Hematopoietic multipotent progenitor cell (in vitro differentiated cells): Measurements from ENCODE around the gene RIMBP2. TPM values are rescaled to one million over a fixed set of nuclear protein-coding genes. Genes with fewer than 3 reads are reported as not detected.
"Not testable (repeated sequence)": the region's sequence is repeated elsewhere in the genome, so short reads cannot be mapped to it uniquely, and the experiment has no call there.

Source experiments
- DNase-seq, 3 donors: peaks; one replicate each; pipeline ENCODE4 v3.0.0-alpha.2; 2011 to 2015; ENCODE audit warnings: low read depth in 2 of 3, low spot score in 2 of 3
- total RNA-seq: library from RNA; depleted of rRNA; stranded (reverse); fragments of >200 nt; gene quantifications from one replicate; pipeline ENCODE4 v1.2.3, GENCODE V29; 2012

Gene RIMBP2, protein sequence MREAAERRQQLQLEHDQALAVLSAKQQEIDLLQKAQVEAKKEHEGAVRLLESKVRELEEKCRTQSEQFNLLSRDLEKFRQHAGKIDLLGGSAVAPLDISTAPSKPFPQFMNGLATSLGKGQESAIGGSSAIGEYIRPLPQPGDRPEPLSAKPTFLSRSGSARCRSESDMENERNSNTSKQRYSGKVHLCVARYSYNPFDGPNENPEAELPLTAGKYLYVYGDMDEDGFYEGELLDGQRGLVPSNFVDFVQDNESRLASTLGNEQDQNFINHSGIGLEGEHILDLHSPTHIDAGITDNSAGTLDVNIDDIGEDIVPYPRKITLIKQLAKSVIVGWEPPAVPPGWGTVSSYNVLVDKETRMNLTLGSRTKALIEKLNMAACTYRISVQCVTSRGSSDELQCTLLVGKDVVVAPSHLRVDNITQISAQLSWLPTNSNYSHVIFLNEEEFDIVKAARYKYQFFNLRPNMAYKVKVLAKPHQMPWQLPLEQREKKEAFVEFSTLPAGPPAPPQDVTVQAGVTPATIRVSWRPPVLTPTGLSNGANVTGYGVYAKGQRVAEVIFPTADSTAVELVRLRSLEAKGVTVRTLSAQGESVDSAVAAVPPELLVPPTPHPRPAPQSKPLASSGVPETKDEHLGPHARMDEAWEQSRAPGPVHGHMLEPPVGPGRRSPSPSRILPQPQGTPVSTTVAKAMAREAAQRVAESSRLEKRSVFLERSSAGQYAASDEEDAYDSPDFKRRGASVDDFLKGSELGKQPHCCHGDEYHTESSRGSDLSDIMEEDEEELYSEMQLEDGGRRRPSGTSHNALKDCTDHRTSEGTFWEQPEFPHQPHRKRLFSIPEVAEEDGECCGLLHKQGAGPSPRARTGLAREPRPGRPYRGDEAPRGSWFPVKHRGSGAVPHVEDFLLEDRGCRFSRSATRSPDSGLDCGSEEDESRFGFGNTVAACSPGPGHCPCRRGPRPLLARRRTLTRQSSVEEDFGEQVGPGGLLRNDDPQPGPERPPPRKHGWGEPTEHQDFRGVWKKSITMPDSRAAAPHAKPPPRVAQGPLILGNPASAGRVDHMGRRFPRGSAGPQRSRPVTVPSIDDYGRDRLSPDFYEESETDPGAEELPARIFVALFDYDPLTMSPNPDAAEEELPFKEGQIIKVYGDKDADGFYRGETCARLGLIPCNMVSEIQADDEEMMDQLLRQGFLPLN (N-terminal part only)
- total RNA-seq = 0.27 TPM

DNA sequence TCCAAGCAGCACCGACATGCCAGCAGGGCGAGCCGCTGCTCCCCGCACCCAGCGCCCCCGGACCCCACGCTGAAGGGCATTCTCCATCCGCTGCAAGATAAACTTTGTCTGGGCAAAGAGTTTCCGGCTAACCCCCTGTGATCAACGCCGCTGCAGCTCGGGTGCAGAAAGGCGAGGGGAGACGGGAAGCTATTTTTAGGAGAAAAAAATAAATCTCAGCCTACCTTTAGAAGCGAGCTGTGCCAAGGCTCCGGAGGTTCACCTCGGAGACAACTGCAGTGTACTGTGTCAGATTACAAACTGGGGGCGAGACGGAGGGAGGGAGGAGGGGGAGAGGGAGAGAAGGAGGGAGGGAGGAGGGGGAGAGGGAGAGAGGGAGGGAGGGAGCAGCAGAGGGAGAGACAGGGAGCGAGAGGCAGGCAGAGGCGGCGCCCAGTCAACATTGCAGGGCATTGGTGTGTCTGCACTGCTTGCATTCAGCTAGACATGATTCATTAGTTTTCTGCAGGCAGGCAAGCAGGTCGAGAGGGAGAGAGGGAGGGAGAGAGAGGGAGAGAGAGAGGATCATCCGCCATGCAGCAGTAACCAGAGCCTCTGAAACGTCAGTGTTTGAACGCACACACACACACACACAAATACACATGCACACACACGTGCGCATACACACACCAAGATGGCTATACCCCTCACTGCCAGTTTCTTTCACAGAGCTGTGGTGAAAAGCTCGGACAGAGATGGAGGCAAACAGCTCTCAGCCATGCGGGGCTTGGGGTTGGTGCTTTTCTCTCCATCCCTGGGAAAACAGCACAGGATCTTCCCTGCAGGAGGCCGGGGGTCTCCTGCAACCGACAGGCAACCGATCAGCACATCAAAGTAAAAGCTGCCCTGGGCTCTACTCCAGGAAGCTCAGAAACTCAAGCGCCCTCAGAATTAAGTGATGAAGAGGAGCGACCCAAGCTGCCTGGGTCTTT, at the start of gene RIMBP2:
Gene RIMBP2 (minus strand): TSS at position 302 of the 971 bp plus-strand sequence. CDS start 237,286 bp downstream, outside the sequence.
- DNase-seq = peak in 2 of 3 donors; percentile 19 to 47

DNA sequence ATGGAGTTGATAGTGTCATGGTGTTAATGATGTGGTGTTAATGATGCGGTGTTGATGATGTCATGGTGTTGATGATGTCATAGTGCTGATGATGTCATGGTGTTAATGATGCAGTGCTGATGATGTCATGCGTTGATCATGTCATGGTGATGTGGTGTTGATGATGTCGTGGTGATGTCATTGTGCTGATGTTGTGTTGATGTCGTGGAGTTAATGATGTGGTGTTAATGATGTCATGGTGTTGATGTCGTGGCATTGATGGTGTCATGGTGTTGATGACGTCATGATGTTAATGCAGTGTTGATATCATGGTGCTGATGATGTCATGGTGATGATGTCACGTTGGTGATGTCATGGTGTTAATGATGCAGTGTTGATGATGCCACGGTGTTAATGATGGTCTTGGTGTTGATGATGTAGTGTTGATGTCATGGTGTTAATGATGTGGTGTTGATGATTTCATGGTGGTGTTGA, 49.1 kb upstream of the RIMBP2 start:
- DNase-seq = peak in 2 of 3 donors; percentile 35 to 64

DNA sequence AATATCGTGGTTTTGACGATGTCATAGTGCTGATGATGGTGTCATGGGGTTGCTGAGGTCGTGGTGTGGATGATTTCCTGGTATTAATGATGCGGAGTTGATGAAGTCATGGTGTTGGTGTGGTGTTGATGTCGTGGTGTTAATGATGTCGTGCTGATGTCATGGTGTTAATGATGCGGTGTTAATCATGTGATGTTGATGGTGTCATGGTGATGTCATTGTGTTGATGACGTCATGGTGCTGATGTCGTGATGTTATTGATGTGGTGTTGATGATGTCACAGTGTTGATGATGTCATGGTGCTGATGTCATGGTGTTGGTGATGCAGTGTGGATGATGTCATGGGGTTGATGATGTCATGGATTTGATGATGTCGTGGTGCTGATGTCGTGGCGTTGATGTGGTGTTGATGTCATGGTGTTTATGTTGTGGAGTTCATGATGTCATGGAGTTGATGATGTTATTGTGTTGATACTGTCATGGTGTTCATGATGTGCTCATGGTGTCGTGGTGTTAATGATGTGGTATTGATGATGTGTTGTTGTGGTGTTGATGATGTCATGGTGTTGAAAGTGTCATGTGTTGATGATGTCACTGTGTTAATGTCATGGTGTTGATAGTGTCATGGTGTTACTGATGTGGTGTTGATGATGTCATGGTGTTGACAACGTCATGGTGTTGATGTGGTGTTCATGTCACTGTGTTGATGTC, 48.5 kb upstream of the RIMBP2 start:
- DNase-seq = peak in 2 of 3 donors; percentile 50 to 83

DNA sequence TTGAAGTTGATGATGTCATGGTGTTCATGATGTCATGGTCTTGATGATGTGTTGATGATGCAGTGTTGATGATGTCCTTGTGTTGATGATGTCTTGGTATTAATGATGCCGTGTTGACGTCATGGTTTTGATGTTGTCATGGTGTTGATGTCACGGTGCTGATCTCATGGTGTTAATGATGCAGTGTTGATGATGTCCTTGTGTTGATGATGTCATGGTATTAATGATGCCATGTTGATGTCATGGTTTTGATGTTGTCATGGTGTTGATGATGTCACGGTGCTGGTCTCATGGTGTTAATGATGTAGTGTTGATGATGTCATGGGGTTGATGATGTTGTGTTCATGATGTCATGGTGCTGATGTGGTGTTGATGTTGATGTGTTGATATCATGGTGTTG, 48.0 kb upstream of the RIMBP2 start:
- peak in 2 of 3 donors; percentile 39 to 71 for DNase-seq

DNA sequence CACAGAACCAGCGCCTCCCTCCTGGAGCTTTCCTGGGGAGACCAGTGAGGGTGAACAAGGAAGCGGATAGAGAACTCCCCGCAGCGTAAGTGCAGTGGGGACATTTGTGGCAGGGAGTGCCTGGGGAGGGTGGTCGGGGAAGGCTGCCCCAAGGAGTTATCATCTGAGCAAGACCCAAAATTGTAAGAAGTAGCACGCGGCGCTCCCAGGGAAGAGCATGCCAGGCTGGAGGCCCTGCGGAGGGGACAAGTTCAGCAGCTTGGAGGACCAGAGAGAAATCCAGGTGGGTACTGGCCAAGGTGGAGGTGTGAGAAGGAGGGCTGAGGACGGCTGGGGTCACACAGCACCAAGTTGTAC, 46.2 kb upstream of the RIMBP2 start:
- no peak for DNase-seq

DNA sequence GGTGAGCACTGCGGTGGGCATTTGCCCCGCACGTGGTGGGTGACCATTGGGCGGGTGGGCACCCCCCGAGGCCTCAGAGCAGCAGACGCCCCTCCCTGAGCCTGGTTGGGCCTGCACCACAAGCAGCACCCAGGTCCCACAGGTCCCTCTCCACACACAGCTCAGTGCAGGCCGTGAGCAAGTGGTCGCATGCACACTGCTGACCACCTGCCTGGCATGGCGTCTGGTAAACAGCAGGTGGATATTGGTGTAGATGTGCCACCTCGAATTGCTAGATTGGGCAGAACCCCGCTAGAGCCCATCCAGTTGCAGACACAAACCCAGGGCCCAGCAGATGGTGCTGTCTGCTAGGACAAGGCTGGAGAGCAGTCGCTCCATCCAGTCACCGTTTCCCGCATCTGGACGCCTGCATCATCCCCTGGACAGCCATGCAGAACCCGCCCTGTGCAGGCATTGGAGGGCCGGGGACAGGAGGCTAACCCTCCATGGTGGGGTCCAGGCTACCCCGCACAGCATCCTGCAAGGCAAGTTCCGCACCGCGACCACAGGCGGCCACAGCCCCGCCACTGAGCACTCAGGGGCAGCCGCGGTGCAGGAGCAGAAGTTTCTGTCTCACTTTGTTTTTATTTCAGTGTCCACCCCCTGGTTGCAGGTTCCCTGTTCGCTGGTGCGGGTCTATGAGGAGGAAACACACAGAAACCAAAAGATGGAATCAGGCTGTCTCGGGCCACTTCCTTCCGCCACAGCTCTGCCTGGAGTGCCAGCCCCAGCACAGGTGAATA, 45.6 kb upstream of the RIMBP2 start:
- peak in 2 of 3 donors; percentile 48 to 71 for DNase-seq

DNA sequence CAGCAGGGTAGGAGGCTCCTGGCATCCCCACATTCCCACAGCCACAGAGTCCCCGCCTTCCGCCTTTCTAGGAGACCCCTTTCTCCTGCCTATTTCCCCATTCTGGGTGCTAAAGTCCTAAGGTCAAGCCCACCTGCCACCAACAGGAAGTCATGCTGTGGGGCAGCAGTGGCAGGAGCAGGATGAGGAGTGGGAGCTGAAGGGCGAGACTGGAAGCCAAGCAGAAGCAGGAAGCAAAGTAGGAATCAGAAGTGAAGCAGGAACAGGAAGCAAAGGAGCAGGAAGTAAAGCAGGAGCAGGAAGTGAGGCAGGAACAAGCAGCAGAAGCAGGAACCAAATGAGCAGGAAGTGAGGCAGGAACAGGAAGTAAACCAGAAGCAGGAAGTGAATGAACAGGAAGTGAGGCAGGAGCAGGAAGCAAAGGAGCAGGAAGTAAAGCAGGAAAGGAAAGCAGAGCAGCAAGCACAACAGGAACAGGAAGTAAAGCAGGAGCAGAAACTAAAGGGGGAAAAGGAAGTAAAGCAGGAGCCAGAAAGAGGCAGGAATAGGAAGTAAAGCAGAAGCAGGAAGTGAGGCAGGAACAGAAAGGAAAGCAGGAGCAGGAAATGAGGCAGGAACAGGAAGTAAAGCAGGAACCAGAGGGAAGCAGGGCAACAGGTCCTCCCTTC, 38.3 kb upstream of the RIMBP2 start:
- no peak for DNase-seq

DNA sequence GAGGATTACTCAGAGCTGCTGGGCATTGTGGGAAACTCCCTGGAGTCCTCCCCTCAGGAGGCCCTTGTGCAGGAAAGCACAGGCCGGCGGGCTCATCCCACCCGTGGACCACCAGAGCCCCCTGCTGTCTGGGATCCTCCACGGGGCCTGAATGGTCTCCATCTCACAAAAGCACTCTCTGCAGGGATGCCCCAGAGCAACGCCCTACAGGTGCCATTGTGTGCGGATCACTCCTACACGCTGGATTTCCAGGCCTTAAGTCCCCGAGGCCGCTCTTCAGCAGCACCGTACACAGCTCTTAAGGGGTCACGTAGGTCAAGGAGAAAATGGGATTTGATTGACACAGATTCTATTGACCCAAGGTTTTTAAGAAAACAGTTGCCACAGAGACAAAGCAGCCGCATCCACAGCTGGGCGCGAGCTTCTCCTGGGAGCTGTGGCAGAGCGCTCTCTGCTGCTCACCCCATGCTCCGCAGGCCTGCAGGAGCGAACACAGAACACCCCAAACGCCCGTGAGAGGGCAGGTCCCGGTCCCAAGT, 36.7 kb upstream of the RIMBP2 start:
- no peak for DNase-seq

DNA sequence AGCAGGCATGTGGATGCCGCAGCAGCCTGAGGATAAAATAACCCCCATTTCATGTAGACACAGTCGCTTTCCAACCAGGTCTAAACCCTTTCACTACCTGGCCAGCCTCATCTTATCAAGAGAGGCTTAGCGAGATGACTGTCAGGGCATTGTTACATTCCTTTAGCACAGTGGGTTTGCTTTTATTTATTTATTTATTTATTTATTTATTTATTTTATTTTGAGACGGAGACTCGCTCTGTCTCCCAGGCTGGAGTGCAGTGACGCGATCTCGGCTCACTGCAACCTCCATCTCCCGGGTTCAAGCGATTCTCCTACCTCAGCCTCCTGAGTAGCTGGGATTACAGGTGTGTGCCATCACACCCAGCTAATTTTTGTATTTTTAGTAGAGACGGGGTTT, 35.9 kb upstream of the RIMBP2 start:
- DNase-seq = not testable (repeated sequence)

DNA sequence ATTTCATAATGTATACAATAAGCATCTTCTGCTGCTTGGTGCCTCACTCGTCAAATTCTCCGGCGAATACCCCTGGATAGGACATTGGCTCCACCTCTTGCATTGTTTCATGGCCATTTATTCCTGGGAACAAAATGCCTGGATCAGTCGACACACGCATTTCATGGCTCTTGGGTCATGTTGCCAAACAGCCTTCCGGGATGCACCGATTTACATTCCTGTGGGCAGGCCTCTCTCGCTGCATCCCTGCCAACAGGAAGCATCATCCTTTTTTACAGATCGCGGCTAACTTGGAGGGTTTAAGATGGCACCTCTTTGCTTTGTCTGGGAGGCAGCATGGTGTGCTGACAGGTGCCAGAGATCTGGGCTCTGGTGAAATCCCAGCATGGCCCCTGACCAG, 32.7 kb upstream of the RIMBP2 start:
- DNase-seq = no peak

DNA sequence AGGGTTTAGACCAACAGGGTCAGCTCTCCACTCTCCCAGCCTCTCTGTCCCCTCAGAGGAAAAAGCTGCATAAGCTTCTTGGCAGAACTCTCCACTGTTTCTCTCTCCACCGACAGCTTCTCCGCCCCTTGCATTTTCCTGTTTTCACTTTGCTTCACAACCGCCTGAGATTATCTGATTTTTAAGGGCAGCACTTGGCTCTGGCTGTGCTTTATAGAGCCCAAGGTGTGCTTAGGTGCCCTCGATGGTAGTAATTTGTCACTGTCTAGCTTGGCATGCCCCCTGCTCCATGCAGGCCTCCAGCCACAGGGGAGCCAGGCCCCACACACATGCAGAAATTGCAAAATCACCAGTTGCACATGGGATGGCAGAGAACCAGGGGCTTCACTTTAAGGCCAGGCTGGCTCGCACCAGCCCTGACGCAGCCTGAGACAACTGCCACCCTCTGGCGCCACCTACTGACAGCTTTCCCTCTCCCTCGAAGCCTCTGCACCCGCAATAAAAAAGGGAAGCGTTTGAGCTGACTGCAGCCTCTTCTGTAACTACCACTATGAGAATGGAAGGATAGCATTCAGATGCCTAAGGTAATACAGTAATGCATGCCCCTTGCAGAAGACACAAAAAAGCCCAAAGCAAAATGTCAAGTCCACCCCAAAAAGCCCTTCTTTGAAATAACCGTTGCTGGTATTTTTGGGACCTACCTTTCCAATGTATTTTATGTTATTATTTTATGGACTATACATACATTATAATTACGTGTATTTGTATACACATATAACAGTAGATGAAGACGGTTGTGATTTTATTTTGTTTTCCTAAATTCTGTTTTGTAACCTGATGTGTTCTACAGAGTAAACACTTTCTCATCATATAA, 32.0 kb upstream of the RIMBP2 start:
- peak in 2 of 3 donors; percentile 88 to 95 for DNase-seq

DNA sequence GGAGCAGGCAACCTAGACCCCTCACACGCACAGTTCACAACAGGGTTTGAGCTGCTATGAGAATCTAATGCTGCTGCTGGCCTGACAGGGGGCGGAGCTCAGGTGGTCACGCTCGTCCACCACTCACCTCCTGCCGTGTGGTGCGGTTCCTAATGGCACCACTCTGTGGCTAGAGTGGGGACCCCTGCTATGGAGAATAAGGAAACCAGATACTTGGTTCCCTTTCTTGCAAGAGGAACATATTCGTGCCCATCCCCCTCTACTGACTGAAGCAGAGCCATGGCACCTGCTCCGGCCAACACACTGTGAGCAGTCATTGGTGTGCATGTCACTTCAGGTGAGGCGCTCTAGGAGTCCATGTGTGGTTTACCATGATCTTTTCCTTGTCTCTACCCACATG, 30.4 kb upstream of the RIMBP2 start:
- DNase-seq = peak in 2 of 3 donors; percentile 41 to 69

DNA sequence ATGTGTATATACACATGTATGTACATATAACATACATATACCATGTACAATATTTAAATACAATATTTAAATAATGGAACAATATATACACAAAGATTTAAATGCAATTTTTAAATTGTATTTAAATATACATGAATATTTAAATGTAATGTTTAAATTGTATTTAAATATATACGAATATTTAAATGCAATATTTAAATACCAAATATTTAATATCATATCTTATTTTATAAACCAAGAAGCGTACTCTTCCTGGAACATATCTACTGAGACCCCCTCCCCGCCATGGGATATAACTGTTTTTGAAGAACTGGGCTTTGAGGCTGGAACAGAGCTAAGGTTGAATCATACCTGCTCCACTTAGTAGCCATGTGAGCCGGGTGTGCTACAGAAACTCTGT, 29.8 kb upstream of the RIMBP2 start:
- no peak for DNase-seq

DNA sequence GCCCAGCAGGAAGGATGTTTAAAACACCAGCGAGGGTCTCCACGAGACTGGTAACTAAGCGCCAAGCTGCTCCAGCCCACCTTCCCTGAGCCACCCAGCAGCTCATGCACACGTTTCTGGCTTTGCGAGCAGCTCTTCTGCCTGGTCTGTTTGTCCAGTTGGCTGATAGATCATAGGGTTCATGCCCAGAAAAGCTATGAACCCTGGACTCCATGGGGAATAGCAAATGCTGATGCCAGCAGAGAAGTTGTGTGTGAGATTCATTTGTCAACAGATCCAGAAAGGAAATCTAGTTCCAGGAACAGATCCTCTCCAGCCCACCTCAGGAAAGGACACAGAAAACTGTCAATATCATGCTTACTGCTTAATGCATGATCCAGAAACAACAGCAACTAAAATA, 28.2 kb upstream of the RIMBP2 start:
- no peak for DNase-seq

DNA sequence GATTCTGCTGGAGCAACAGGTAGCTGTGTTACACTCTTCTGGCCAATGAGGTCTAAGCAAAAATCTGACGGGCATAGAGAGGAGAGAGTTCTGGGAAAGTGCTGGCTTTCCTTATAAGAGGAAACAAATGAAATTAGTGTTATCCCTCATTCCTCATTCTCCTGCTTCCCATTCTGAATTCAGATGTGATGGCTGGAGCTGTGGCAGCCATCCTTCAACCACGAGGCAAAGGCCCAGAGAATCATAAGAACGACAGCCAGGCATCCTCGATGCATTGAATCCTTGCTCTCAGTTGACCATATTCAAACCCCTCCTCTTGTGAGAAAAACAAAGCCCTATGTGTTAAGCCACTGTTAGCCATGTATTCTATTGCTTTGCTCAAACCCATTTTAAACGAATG, 27.5 kb upstream of the RIMBP2 start:
- no peak for DNase-seq

DNA sequence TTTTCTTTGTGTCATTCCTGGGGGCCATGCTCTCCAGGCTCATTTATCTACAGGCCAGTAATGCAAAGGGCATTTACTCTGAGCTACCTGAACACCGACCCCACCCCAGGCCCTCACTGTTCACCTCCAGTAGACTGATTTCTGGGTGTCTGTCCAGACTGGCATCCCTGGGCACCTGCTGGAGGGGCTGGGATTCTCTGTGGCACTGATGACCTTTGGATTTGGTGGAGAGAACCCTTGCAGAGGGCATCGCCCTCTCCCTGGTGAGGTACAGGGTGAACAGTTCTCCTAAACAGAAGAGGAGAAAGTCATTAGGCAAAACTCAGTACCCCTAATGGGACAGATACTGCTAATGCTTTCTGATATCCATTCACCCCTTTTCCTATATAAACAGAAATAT, 27.1 kb upstream of the RIMBP2 start:
- no peak for DNase-seq

DNA sequence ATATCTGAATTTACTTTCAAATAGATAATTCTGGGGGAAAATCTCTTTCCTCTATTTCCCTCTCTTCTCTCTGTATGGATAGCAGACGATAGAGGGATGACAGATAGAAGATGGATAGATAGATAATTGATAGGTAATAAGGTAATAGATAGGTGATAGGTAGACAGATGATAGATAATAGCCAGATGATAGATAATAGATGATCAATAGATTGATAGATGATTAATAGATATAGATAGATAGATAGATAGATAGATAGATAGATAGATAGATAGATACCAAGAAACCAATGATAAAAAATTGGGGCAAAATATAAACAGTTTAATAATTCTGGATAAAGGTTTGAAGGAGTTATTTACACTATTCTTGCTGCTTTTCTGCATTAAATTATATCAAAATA, 26.6 kb upstream of the RIMBP2 start:
- no peak for DNase-seq
